A549 (cell line): Measurements from ENCODE around the gene EXOC3. TPM values are rescaled to one million over a fixed set of nuclear protein-coding genes. Genes with fewer than 3 reads are reported as not detected.

ENCODE experiments used
- ATAC-seq, 2 experiments: fragments of 200-7000 bp in 1 of 2; fragments of >200 bp in 1 of 2; cut with Nextera tagmentation in 1 of 2; cut with Tn5 transposase in 1 of 2; 3 replicates each; pipeline versions ENCODE4 v1.8.0 to v1.9.1; 2018 to 2020; ENCODE audit warnings: mild to moderate bottlenecking in 1 of 2, moderate library complexity in 1 of 2
- CTCF ChIA-PET: fragments of 300-600 bp; sonication (Branson Sonifier 250); formaldehyde crosslinking; extraction: SDS; loops from one replicate; lab custom pipeline; 2021; ENCODE audit warnings: antibody characterized with exemption, inconsistent platforms; lab: Yijun Ruan, JAX
- POLR2A ChIA-PET: fragments of 350-600 bp; formaldehyde crosslinking; extraction: SDS; loops from one replicate; lab custom pipeline; 2021; ENCODE audit warnings: antibody characterized with exemption, inconsistent platforms; lab: Yijun Ruan, JAX
- DNase-seq, 2 experiments: peaks; one replicate each; pipeline versions ENCODE4 v3.0.0 to v3.0.0-alpha.2; 2011 to 2016; ENCODE audit warnings: low read depth in 1 of 2, low spot score in 1 of 2
- FAIRE-seq: peaks from 2 replicates; lab custom pipeline; 2011; peaks lifted over from hg19 to GRCh38; lab: Jason Lieb, UNC
- H3K27ac ChIP-seq, 2 experiments: fragments of >200 bp; sonication (Bioruptor Twin); formaldehyde crosslinking; 3 replicates each; pipeline ENCODE4 v1.5.1; 2016 to 2017
- H3K4me1 ChIP-seq: fragments of >200 bp; sonication (Bioruptor Twin); formaldehyde crosslinking; 3 replicates; pipeline ENCODE4 v1.6.1; 2016
- H3K4me2 ChIP-seq: fragments of >200 bp; sonication (Bioruptor Twin); formaldehyde crosslinking; 3 replicates; pipeline ENCODE4 v1.6.1; 2016
- H3K4me3 ChIP-seq: fragments of >200 bp; sonication (Bioruptor Twin); formaldehyde crosslinking; 3 replicates; pipeline ENCODE4 v1.5.1; 2016
- H3K9me3 ChIP-seq: fragments of >200 bp; sonication (Bioruptor Twin); formaldehyde crosslinking; 3 replicates; pipeline ENCODE4 v1.6.1; 2016
- CEBPB ChIP-seq, 2 experiments: fragments of >200 bp in 1 of 2; sonication (Bioruptor Twin) in 1 of 2; formaldehyde crosslinking in 1 of 2; IDR thresholded peaks; 2 replicates each; pipeline ENCODE4 v1.6.1; 2012 to 2016
- E2F6 ChIP-seq: IDR thresholded peaks from 2 replicates; pipeline ENCODE4 v1.6.1; 2012; ENCODE audit warnings: low read depth, borderline replicate concordance
- EHF ChIP-seq: fragments of 250-450 bp; sonication (Bioruptor Pico); IDR thresholded peaks from 2 replicates; pipeline ENCODE4 v1.5.0; 2020; ENCODE audit warnings: mild to moderate bottlenecking
- ELK1 ChIP-seq: fragments of 150-350 bp; IDR thresholded peaks from 2 replicates; pipeline ENCODE4 v1.6.1; 2014; ENCODE audit warnings: low read depth, mild to moderate bottlenecking, low read length
- EP300 ChIP-seq, 2 experiments: fragments of >200 bp; sonication (Bioruptor Twin); formaldehyde crosslinking; IDR thresholded peaks; 2 replicates in 1 of 2; 3 replicates in 1 of 2; pipeline ENCODE4 v1.6.1; 2016 to 2017
- FOSL2 ChIP-seq, 2 experiments: fragments of 450-650 bp in 1 of 2; fragments of >200 bp in 1 of 2; sonication (Bioruptor Twin) in 1 of 2; formaldehyde crosslinking; IDR thresholded peaks; 2 replicates each; pipeline versions ENCODE4 v1.5.0 to v1.6.1; 2016 to 2020; ENCODE audit warnings: mild to moderate bottlenecking in 1 of 2, moderate library complexity in 1 of 2
- FOXS1 ChIP-seq: fragments of 250-450 bp; sonication (Bioruptor Pico); IDR thresholded peaks from 2 replicates; pipeline ENCODE4 v1.5.0; 2020; ENCODE audit warnings: mild to moderate bottlenecking, moderate library complexity
- GATA3 ChIP-seq: IDR thresholded peaks from 2 replicates; pipeline ENCODE4 v1.6.1; 2012; ENCODE audit warnings: borderline replicate concordance
- HDAC2 ChIP-seq: fragments of 200-600 bp; sonication (generic); IDR thresholded peaks from 2 replicates; pipeline ENCODE4 v1.6.1; 2016
- HES2 ChIP-seq: fragments of >200 bp; sonication (Bioruptor Twin); formaldehyde crosslinking; IDR thresholded peaks from 2 replicates; pipeline ENCODE4 v1.6.1; 2016
- HEYL ChIP-seq: fragments of 250-450 bp; sonication (Bioruptor Pico); IDR thresholded peaks from 2 replicates; pipeline ENCODE4 v1.8.0; 2021; ENCODE audit warnings: mild to moderate bottlenecking, moderate library complexity
- HOXA7 ChIP-seq: fragments of 250-450 bp; sonication (Bioruptor Pico); IDR thresholded peaks from 2 replicates; pipeline ENCODE4 v1.5.0; 2020; ENCODE audit warnings: mild to moderate bottlenecking, moderate library complexity
- JUN ChIP-seq, 2 experiments: fragments of >200 bp; sonication (Bioruptor Twin); formaldehyde crosslinking; IDR thresholded peaks; 2 replicates in 1 of 2; 3 replicates in 1 of 2; pipeline ENCODE4 v1.6.1; 2016 to 2017
- KDM1A ChIP-seq: fragments of 200-600 bp; sonication (generic); IDR thresholded peaks from 2 replicates; pipeline ENCODE4 v1.6.1; 2016; ENCODE audit warnings: low read depth, mild to moderate bottlenecking
- MAFK ChIP-seq: fragments of 450-650 bp; IDR thresholded peaks from 2 replicates; pipeline ENCODE4 v1.6.1; 2014; ENCODE audit not compliant: partially characterized antibody
- NPAS2 ChIP-seq: fragments of 250-450 bp; sonication (Bioruptor Pico); IDR thresholded peaks from 2 replicates; pipeline ENCODE4 v1.8.0; 2022; ENCODE audit warnings: mild to moderate bottlenecking, moderate library complexity, borderline replicate concordance
- POLR2A ChIP-seq: IDR thresholded peaks from 2 replicates; pipeline ENCODE4 v1.6.1; 2012; ENCODE audit warnings: mild to moderate bottlenecking, low read length
- RAD21 ChIP-seq, 2 experiments: fragments of >200 bp in 1 of 2; sonication (Bioruptor Twin) in 1 of 2; formaldehyde crosslinking in 1 of 2; IDR thresholded peaks in 1 of 2; conservative IDR thresholded peaks in 1 of 2; 2 replicates in 1 of 2; 3 replicates in 1 of 2; pipeline ENCODE4 v1.6.1; 2012 to 2018; ENCODE audit warnings: inconsistent platforms in 1 of 2
- RARB ChIP-seq: fragments of 250-450 bp; sonication (Bioruptor Pico); IDR thresholded peaks from 2 replicates; pipeline ENCODE4 v1.8.0; 2021; ENCODE audit warnings: mild to moderate bottlenecking, moderate library complexity
- RCOR1 ChIP-seq: fragments of 150-350 bp; IDR thresholded peaks from 2 replicates; pipeline ENCODE4 v1.6.1; 2014; ENCODE audit warnings: antibody characterized with exemption, low read length, low read depth
- REST ChIP-seq: fragments of 200-600 bp; sonication (generic); IDR thresholded peaks from 2 replicates; pipeline ENCODE4 v1.6.1; 2016; ENCODE audit warnings: antibody characterized with exemption, mild to moderate bottlenecking, moderate library complexity
- RFX5 ChIP-seq: fragments of 450-650 bp; IDR thresholded peaks from 2 replicates; pipeline ENCODE4 v1.7.1; 2014; ENCODE audit warnings: antibody characterized with exemption, mild to moderate bottlenecking, moderate library complexity
- SMC3 ChIP-seq: fragments of >200 bp; sonication (Bioruptor Twin); formaldehyde crosslinking; IDR thresholded peaks from 3 replicates; pipeline ENCODE4 v1.6.1; 2018; ENCODE audit warnings: inconsistent platforms
- SREBF2 ChIP-seq: fragments of 450-650 bp; IDR thresholded peaks from 2 replicates; pipeline ENCODE4 v1.6.1; 2014; ENCODE audit warnings: mild to moderate bottlenecking, moderate library complexity
- TFCP2L1 ChIP-seq: fragments of 250-450 bp; sonication (Bioruptor Pico); IDR thresholded peaks from 2 replicates; pipeline ENCODE4 v1.5.0; 2021; ENCODE audit warnings: mild to moderate bottlenecking
- ZC3H11A ChIP-seq: fragments of 450-650 bp; IDR thresholded peaks from 2 replicates; pipeline ENCODE4 v1.6.1; 2014; ENCODE audit warnings: antibody characterized with exemption, mild to moderate bottlenecking
- ZSCAN20 ChIP-seq: fragments of 250-450 bp; sonication (Bioruptor Pico); IDR thresholded peaks from 2 replicates; pipeline ENCODE4 v1.8.0; 2022; ENCODE audit warnings: mild to moderate bottlenecking, moderate library complexity
- WGBS: methylation state at CpG from one replicate; pipeline ENCODE4 v1.1.6; 2017; ENCODE audit errors: missing lambda C conversion rate; 5-methylcytosine and 5-hydroxymethylcytosine counted together
- polyA plus RNA-seq, 4 experiments: library from polyadenylated mRNA; depleted of rRNA in 3 of 4; stranded (reverse); fragments of >200 nt; fragmentation: RNase III in 1 of 4; extraction: RNeasy Plus Mini Kit Qiagen cat#74134 plus additional on column Dnase treatment in 1 of 4; gene quantifications; 2 replicates in 3 of 4; 3 replicates in 1 of 4; pipeline ENCODE4 v1.2.3, GENCODE V29; 2011 to 2017

Gene EXOC3
- polyA plus RNA-seq, 2 of the 4 experiments (the other 2 are of a cell fraction): 20.0 to 33.6 TPM

GRCh38 chr5:420632-421286 is 22.2 kb upstream of the EXOC3 start:
- Histone ChIP-seq H3K4me3 (no peak overlapping the region), H3K4me2 (no peak overlapping the region), H3K27ac (no peak overlapping the region), H3K4me1 (0 out of 3 replicates have a peak, but pooled peaks cover 5% of the 10 kb centered on the region), H3K9me3 (no peaks in the 10 kb centered on the region)
- ATAC-seq (no peak), DNase-seq (no peak), FAIRE-seq (no peak)
- TF ChIP-seq KDM1A: no peak
- no peak for TF ChIP-seq TFCP2L1
- TF ChIP-seq RFX5: no peak
- no peak for TF ChIP-seq RCOR1
- CTCF ChIA-PET: interaction anchor here (0.7 to 0.8 kb wide), 2 partner anchors 10 to 26 kb away, joined by 3 to 4 read pairs; no protein-coding TSS in a partner anchor
- POLR2A ChIA-PET: no interaction called here
- 93% methylated on average over 43 of the region's 52 CpGs for WGBS

- ATAC-seq (no peak), FAIRE-seq (no peak)
- H3K9me3 ChIP-seq: no peaks in the 10 kb centered on the region
- H3K27ac ChIP-seq: no peak overlapping the region
- TF ChIP-seq POLR2A (no peak), FOXS1 (CRISPR knock-in tag) (no peak), ZSCAN20 (CRISPR knock-in tag) (no peak), MAFK (no peak), CEBPB (IDR thresholded peaks at IDR 0.05) (no peak), HEYL (CRISPR knock-in tag) (no peak), TFCP2L1 (no peak), RAD21 (conservative IDR thresholded peaks at IDR 0.05 in 1 of 2, IDR thresholded peaks at IDR 0.05 in 1 of 2) (no peak), JUN (IDR thresholded peaks at IDR 0.05) (no peak), GATA3 (no peak), RCOR1 (no peak), EP300 (IDR thresholded peaks at IDR 0.05) (no peak), HOXA7 (no peak)
- TF ChIP-seq, all 56 proteins: peak for 0
- no peak overlapping the region for H3K4me3 ChIP-seq
- ChIA-PET POLR2A (no interaction called here), CTCF (interaction anchor here (1.9 kb wide), 1 partner anchor 105 kb away, joined by 4 read pairs; no protein-coding TSS in a partner anchor)
- 0 out of 3 replicates have a peak, but pooled peaks cover 5% of the 10 kb centered on the region for H3K4me1 ChIP-seq
- WGBS: 90% methylated on average over 20 of the region's 34 CpGs
- no peak overlapping the region for H3K4me2 ChIP-seq
- DNase-seq: no peak
These were observed 21.6 kb upstream of the EXOC3 start for GRCh38 chr5:421287-421880.

- ATAC-seq: no peak
- H3K27ac ChIP-seq: no peak overlapping the region
- no peak for DNase-seq
- FAIRE-seq: no peak
- ChIA-PET POLR2A (no interaction called here), CTCF (interaction anchor here (1.9 kb wide), 1 partner anchor 105 kb away, joined by 4 read pairs; no protein-coding TSS in a partner anchor)
- no peaks in the 10 kb centered on the region for H3K9me3 ChIP-seq
- no peak overlapping the region for H3K4me2 ChIP-seq
- H3K4me3 ChIP-seq: no peak overlapping the region
- 0 out of 3 replicates have a peak, but pooled peaks cover 5% of the 10 kb centered on the region for H3K4me1 ChIP-seq
- 95% methylated on average over 13 of the region's 13 CpGs for WGBS
- no peak for TF ChIP-seq E2F6
- TF ChIP-seq JUN (IDR thresholded peaks at IDR 0.05): no peak
- no peak for TF ChIP-seq SMC3
- no peak for TF ChIP-seq HDAC2
- no peak for TF ChIP-seq NPAS2 (CRISPR knock-in tag)
- no peak for TF ChIP-seq REST
- no peak for TF ChIP-seq RARB (CRISPR knock-in tag)
- TF ChIP-seq RCOR1: no peak
- TF ChIP-seq EHF (CRISPR knock-in tag): no peak
- no peak for TF ChIP-seq HES2
- no peak for TF ChIP-seq HOXA7
- no peak for TF ChIP-seq ELK1
- TF ChIP-seq SREBF2: no peak
- no peak for TF ChIP-seq ZC3H11A
- no peak for TF ChIP-seq FOSL2 (IDR thresholded peaks at IDR 0.05)
- no peak for TF ChIP-seq FOSL2 (CRISPR knock-in tag; IDR thresholded peaks at IDR 0.05)
These were observed 21.1 kb upstream of the EXOC3 start for GRCh38 chr5:421901-422300.
